Neural progenitor cell (in vitro differentiated cells): ENCODE results near the gene PLS3. TPM values are rescaled to one million over a fixed set of nuclear protein-coding genes. Genes with fewer than 3 reads are reported as not detected.

Experiments used
- DNase-seq: peaks from one replicate; pipeline ENCODE4 v3.0.0-alpha.2; 2016; ENCODE audit warnings: low spot score
- H2AFZ ChIP-seq: fragments of 200-600 bp; sonication (generic); replicated peaks from 2 replicates; pipeline ENCODE4 v1.6.1; 2016; ENCODE audit warnings: antibody characterized with exemption
- H3F3A ChIP-seq: fragments of 200-600 bp; sonication (generic); 2 replicates; pipeline ENCODE4 v1.6.1; 2016; ENCODE audit warnings: antibody characterized with exemption, low read depth
- H3K27ac ChIP-seq: fragments of 200-600 bp; sonication (generic); 2 replicates; pipeline ENCODE4 v1.5.1; 2016; ENCODE audit warnings: mild to moderate bottlenecking
- H3K27me3 ChIP-seq: fragments of 200-600 bp; sonication (generic); 2 replicates; pipeline ENCODE4 v1.6.1; 2016; ENCODE audit warnings: mild to moderate bottlenecking, moderate library complexity
- H3K36me3 ChIP-seq: fragments of 200-600 bp; sonication (generic); 2 replicates; pipeline ENCODE4 v1.5.1; 2016
- H3K4me1 ChIP-seq: fragments of 200-600 bp; sonication (generic); 2 replicates; pipeline ENCODE4 v1.6.1; 2016; ENCODE audit warnings: mixed run types
- H3K4me2 ChIP-seq: fragments of 200-600 bp; sonication (generic); 2 replicates; pipeline ENCODE4 v1.6.1; 2016
- H3K4me3 ChIP-seq: fragments of 200-600 bp; sonication (generic); 2 replicates; pipeline ENCODE4 v1.5.1; 2016
- H3K79me2 ChIP-seq: fragments of 200-600 bp; sonication (generic); 2 replicates; pipeline ENCODE4 v1.6.1; 2016; ENCODE audit warnings: low read depth
- H3K9ac ChIP-seq: fragments of 200-600 bp; sonication (generic); 2 replicates; pipeline ENCODE4 v1.6.1; 2016
- H3K9me3 ChIP-seq: fragments of 200-600 bp; sonication (generic); 2 replicates; pipeline ENCODE4 v1.5.1; 2016; ENCODE audit warnings: low read depth
- H4K20me1 ChIP-seq: fragments of 200-600 bp; sonication (generic); 2 replicates; pipeline ENCODE4 v1.6.1; 2016; ENCODE audit warnings: low read depth
- H3K27ac Mint-ChIP-seq: 3 replicates; pipeline ENCODE4 v1.8.0; 2021; ENCODE audit warnings: mixed read lengths
- H3K27me3 Mint-ChIP-seq: 2 replicates; pipeline ENCODE4 v1.8.0; 2022; ENCODE audit warnings: low read depth, mild to moderate bottlenecking, inconsistent platforms, moderate library complexity, mixed read lengths; ENCODE audit not compliant: insufficient read depth
- H3K36me3 Mint-ChIP-seq: 3 replicates; pipeline ENCODE4 v1.8.0; 2021; ENCODE audit warnings: mixed read lengths
- H3K4me1 Mint-ChIP-seq: 3 replicates; pipeline ENCODE4 v1.8.0; 2021; ENCODE audit warnings: mixed read lengths
- H3K4me3 Mint-ChIP-seq: 3 replicates; pipeline ENCODE4 v1.8.0; 2021; ENCODE audit warnings: mild to moderate bottlenecking, moderate library complexity, mixed read lengths
- H3K9me3 Mint-ChIP-seq: 3 replicates; pipeline ENCODE4 v1.8.0; 2020; ENCODE audit warnings: mixed read lengths
- CTCF ChIP-seq: fragments of 200-600 bp; sonication (generic); IDR thresholded peaks from 2 replicates; pipeline ENCODE4 v1.5.1; 2017; ENCODE audit warnings: antibody characterized with exemption, mild to moderate bottlenecking
- EZH2 ChIP-seq: fragments of 200-600 bp; sonication (generic); IDR thresholded peaks from 2 replicates; pipeline ENCODE4 v1.6.1; 2017; ENCODE audit warnings: antibody characterized with exemption, mild to moderate bottlenecking, moderate library complexity
- EZH2phosphoT487 ChIP-seq: fragments of 200-600 bp; sonication (generic); IDR thresholded peaks from 2 replicates; pipeline ENCODE4 v1.6.1; 2017; ENCODE audit warnings: antibody characterized with exemption
- total RNA-seq: library from RNA; depleted of rRNA; stranded (reverse); fragments of >200 nt; gene quantifications from 2 replicates; pipeline ENCODE4 v1.2.3, GENCODE V29; 2015; ENCODE audit warnings: low replicate concordance

The PLS3 gene
- total RNA-seq, 1 donor from 2014 or later: 222 TPM

- H3K27ac Mint-ChIP-seq: no peak overlapping the region
- DNase-seq: no peak
- no peaks in the 10 kb centered on the region for H3K4me1 Mint-ChIP-seq
- TF ChIP-seq CTCF: no peak
- no peak for TF ChIP-seq EZH2
- no peak for TF ChIP-seq EZH2phosphoT487
- no peak overlapping the region for H3K27ac ChIP-seq
- H2AFZ ChIP-seq: no peak overlapping the region
- H3K4me2 ChIP-seq: no peak overlapping the region
- no peaks in the 10 kb centered on the region for H3K9me3 ChIP-seq
- H3F3A ChIP-seq: no peaks in the 10 kb centered on the region
- no peaks in the 10 kb centered on the region for H3K36me3 ChIP-seq
- no peaks in the 10 kb centered on the region for H3K27me3 Mint-ChIP-seq
- H3K79me2 ChIP-seq: no peaks in the 10 kb centered on the region
- H3K9ac ChIP-seq: no peak overlapping the region
- no peaks in the 10 kb centered on the region for H3K9me3 Mint-ChIP-seq
- no peaks in the 10 kb centered on the region for H3K36me3 Mint-ChIP-seq
- H4K20me1 ChIP-seq: no peaks in the 10 kb centered on the region
- no peaks in the 10 kb centered on the region for H3K27me3 ChIP-seq
- H3K4me1 ChIP-seq: no peaks in the 10 kb centered on the region
- H3K4me3 Mint-ChIP-seq: no peak overlapping the region
- H3K4me3 ChIP-seq: no peak overlapping the region
Observed at GRCh38 chrX:115522952-115523351, 38.0 kb upstream of the PLS3 start.

- Mint-ChIP-seq H3K9me3 (no peaks in the 10 kb centered on the region), H3K36me3 (no peaks in the 10 kb centered on the region), H3K27ac (no peak overlapping the region), H3K27me3 (no peaks in the 10 kb centered on the region), H3K4me1 (peaks cover 10% of the 10 kb centered on the region), H3K4me3 (no peak overlapping the region)
- H3K9me3 ChIP-seq: no peaks in the 10 kb centered on the region
- H3K9ac ChIP-seq: no peak overlapping the region
- no peaks in the 10 kb centered on the region for H3K27me3 ChIP-seq
- H3K4me1 ChIP-seq: peaks cover 15% of the 10 kb centered on the region
- H3K27ac ChIP-seq: no peak overlapping the region
- no peak overlapping the region for H3K4me3 ChIP-seq
- no peaks in the 10 kb centered on the region for H3K79me2 ChIP-seq
- DNase-seq: no peak
- H3K4me2 ChIP-seq: no peak overlapping the region
- TF ChIP-seq CTCF: no peak
- no peak for TF ChIP-seq EZH2
- no peak for TF ChIP-seq EZH2phosphoT487
- H4K20me1 ChIP-seq: no peaks in the 10 kb centered on the region
- no peaks in the 10 kb centered on the region for H3F3A ChIP-seq
- no peaks in the 10 kb centered on the region for H3K36me3 ChIP-seq
- no peak overlapping the region for H2AFZ ChIP-seq
Observed at GRCh38 chrX:115525486-115525885, 35.5 kb upstream of the PLS3 start.

GRCh38 chrX:115531818-115532403 lies 29.1 kb upstream of the PLS3 start:
- no peak overlapping the region for H3K27ac Mint-ChIP-seq
- no peaks in the 10 kb centered on the region for H3F3A ChIP-seq
- peaks cover 15% of the 10 kb centered on the region for H3K4me1 ChIP-seq
- no peaks in the 10 kb centered on the region for H3K27me3 Mint-ChIP-seq
- TF ChIP-seq EZH2 (no peak), CTCF (no peak), EZH2phosphoT487 (no peak)
- H3K9me3 Mint-ChIP-seq: no peaks in the 10 kb centered on the region
- H3K27ac ChIP-seq: no peak overlapping the region
- H3K4me3 Mint-ChIP-seq: no peak overlapping the region
- no peaks in the 10 kb centered on the region for H3K27me3 ChIP-seq
- no peak for DNase-seq
- H3K4me2 ChIP-seq: no peak overlapping the region
- no peaks in the 10 kb centered on the region for H3K79me2 ChIP-seq
- H3K4me3 ChIP-seq: no peak overlapping the region
- no peak overlapping the region for H3K9ac ChIP-seq
- no peaks in the 10 kb centered on the region for H3K36me3 Mint-ChIP-seq
- H2AFZ ChIP-seq: no peak overlapping the region
- H3K9me3 ChIP-seq: no peaks in the 10 kb centered on the region
- H4K20me1 ChIP-seq: no peaks in the 10 kb centered on the region
- no peaks in the 10 kb centered on the region for H3K36me3 ChIP-seq
- peaks cover 10% of the 10 kb centered on the region for H3K4me1 Mint-ChIP-seq
